Renal pelvis (tissue), 12 donors: ENCODE results near the gene PRSS16. TPM values are rescaled to one million over a fixed set of nuclear protein-coding genes. Genes with fewer than 3 reads are reported as not detected.
"Not testable (repeated sequence)": the region's sequence is repeated elsewhere in the genome, so short reads cannot be mapped to it uniquely, and the experiment has no call there.

Experiments
- DNase-seq: peaks from one replicate; pipeline ENCODE4 v3.0.0-alpha.2; 2013
- long read RNA-seq, 16 experiments: transcript quantifications; one replicate each; lab custom pipeline, GENCODE V29; 2026
- polyA plus RNA-seq, 3 donors: library from polyadenylated mRNA; unstranded; fragments of 120-200 nt; gene quantifications; one replicate each; pipeline ENCODE4 v1.2.1, GENCODE V29; 2013; ENCODE audit not compliant: insufficient read length in 3 of 3

Gene PRSS16, protein sequence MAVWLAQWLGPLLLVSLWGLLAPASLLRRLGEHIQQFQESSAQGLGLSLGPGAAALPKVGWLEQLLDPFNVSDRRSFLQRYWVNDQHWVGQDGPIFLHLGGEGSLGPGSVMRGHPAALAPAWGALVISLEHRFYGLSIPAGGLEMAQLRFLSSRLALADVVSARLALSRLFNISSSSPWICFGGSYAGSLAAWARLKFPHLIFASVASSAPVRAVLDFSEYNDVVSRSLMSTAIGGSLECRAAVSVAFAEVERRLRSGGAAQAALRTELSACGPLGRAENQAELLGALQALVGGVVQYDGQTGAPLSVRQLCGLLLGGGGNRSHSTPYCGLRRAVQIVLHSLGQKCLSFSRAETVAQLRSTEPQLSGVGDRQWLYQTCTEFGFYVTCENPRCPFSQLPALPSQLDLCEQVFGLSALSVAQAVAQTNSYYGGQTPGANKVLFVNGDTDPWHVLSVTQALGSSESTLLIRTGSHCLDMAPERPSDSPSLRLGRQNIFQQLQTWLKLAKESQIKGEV
- polyA plus RNA-seq: under 1 TPM; 0.10 to 0.61 (median 0.23) TPM
- long read RNA-seq, donor 1: 0 reads
- long read RNA-seq, donor 2: 0 reads
- long read RNA-seq, donor 3: 0 reads
- long read RNA-seq, donor 4: 0 reads
- long read RNA-seq, donor 5: 0 reads
- long read RNA-seq, donor 6: 0 reads
- long read RNA-seq, donor 7: 0 reads
- long read RNA-seq, donor 8: 0 reads
- long read RNA-seq, donor 9: 0 reads
- long read RNA-seq, donor 10: 0 reads
- long read RNA-seq, donor 11: 0 reads
- long read RNA-seq, donor 12, partial matches to known transcripts: 0 of 2 reads
- long read RNA-seq, donor 12, other reads (novel, unspliced or antisense): 0 of 2 reads
- long read RNA-seq, donor 13: 0 reads
- long read RNA-seq, donor 14: 0 reads
- long read RNA-seq, donor 15: 0 reads
- long read RNA-seq, donor 16: 0 reads

DNA sequence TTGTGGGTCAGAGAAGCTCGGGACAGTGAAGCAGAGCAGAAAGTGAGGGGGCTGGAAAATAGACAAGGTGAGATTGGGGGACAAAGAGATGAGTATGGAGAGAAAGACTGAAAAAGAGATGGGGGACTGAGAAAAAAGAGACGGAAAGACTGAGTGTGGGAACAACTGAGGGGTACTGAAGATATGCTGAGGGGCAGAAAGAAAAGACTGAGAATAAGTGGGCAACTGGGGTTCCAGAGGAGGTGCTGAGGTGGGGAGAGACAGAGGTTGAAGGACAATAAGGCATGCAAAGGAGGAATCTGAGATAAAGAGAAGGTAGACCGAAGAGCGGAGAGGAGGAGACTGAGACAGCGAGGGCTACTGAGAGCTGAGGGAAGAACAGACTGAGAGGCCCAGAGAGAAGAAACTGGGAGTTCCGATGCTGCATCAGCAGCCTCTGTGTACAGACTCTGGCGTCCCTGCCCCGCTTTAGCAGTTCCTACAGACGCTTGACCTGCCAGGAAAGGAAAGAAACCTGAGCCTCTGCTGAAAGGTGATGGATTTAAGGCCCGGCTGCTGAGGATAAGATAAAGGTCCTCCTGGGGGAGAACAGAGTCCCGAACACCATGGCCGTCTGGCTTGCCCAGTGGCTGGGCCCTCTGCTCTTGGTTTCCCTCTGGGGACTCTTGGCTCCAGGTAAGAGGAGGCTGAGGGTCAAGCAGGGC is at the start of gene PRSS16:
Gene PRSS16 (plus strand): TSS at position 569 of the 704 bp plus-strand sequence. CDS start 37 bp downstream, at position 606.
- no peak for DNase-seq

DNA sequence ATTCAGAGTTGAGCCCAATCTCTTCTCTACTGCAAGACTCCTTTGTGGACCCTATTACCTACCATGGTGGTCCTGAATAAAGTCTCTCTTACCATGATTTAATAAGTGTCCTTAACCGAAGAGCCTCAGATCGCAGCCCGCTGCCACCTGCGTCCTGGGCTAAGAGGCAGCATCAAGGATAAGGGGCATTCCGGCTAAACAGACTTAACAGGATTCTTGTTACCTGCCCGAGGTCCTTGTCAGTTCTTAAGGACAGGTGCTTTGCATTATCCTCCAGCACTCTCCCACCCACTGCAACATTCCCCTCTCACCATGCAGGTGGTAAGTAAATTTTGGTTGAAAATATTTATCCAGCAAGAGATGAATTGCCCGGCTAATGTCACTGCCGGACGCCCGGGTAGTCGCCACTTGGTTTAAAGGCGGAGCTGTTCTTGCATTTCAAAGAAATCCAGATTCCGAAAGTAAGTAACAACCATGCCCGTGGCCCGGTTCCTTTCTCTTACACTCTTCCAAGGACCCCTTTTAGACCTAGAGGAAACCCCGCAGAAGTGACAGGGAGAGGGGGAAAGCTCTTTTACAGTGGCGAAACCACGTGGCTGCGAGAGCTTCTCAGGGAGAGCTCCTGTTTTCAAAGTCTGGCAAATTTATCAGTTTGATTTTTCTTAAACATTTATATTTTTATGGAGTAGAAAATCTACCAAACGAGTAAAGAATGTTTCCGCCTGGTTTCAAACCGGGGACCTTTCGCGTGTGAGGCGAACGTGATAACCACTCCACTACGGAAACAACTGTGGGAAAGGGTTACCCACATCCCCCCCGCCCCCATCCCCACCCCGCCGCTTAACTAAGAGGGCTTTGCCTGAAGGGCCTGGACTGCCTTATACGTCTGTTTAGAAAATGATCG is 41.9 kb upstream of the PRSS16 start:
- DNase-seq: no peak

DNA sequence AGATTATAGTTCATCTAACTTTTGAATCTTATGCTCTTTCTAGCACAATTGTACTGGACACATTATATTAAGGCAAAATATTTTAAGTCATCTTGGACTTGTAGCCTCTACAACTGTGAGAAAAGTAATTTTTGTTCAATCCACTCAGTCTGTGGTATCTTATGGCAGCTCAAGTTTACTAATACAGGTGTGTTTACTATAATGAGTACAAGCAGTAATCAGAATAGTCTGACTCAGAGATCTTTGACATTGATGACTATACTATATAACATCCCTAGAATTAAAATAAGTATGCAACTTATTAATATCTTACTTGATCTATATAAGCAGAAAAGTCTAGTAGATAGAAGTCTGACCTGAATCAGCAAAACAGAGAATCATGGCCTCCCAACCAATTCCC is 40.7 kb upstream of the PRSS16 start:
- DNase-seq: no peak

DNA sequence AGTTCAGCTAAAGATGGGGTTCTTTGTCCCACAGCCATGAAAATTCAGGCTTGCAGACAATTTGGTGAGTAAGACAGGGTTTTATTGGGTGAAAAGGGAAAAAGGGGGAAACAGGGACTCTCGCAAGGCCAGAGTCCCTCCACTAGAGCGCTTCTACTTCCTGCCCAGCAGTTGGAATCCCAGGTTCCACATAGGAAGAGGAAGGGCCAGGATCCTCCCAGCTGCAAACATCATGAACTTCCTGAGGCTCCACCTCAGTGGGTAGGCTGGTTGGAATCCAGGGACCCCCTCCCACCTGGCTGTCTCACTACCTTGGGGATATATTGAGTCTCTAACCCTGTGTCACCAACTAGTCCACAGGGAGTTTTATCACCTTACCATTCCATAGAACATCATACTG is 39.5 kb upstream of the PRSS16 start:
- DNase-seq: no peak

DNA sequence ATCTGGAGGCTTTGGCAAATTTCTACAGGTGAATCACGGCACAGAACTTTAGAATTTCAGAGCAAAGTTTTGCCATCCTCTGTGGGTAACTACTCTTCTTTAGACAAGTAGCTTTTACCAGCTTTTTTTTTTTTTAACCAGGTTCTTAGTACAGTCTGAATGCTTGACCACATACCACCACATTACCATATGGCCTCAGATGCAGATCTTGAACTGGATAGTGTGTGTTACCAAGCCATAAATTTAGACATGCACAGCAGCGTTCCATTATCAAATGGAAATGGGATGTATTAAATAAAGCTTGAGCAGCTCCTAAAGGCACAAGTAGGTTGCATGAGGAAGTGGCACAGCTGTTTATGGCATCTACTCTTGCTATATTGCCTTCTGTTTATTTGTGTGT is 38.3 kb upstream of the PRSS16 start:
- no peak for DNase-seq

DNA sequence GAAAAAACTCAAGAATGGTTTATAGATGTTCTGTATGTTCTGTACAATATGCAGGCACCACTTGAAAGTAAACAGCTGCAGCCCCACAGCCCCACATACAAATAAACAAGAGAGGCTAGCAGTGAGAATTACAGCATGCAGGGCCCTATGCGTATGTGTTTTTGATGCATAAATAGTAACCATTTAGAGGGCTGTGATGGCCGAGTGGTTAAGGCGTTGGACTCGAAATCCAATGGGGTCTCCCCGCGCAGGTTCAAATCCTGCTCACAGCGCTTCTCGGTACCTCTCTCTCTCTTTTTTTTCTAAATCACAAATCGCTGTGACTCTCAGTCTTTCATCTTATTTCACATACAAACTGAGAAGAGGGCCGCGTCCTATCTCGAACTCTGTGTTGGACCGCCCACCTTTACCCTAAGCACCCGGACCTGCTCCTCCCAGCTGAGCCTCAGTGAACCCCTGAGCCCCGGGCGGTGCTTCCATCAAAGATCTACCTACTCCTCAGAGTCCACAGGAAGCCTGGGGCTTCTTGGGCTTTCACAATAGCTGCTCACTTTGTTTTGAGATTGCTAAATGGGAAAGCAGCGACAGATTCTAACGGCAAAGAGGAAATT is 37.7 kb upstream of the PRSS16 start:
- no peak for DNase-seq

DNA sequence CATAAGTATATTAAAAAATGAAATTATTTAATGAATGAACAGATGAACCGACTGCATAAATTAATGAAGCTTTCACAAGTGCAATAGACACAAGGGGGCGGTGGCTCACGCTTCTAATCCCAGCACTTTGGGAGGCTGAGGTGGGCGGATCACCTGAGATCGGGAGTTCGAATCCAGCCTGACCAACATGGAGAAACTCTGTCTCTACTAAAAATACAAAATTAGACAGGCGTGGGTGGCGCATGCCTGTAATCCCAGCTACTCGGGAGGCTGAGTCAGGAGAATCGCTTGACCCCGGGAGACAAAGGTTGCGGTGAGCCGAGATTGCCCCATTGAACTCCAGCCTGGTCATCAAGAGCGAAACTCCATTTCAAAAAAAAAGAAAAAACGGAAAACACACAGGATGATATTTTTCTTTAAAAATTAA is 34.4 kb upstream of the PRSS16 start:
- DNase-seq: not testable (repeated sequence)

DNA sequence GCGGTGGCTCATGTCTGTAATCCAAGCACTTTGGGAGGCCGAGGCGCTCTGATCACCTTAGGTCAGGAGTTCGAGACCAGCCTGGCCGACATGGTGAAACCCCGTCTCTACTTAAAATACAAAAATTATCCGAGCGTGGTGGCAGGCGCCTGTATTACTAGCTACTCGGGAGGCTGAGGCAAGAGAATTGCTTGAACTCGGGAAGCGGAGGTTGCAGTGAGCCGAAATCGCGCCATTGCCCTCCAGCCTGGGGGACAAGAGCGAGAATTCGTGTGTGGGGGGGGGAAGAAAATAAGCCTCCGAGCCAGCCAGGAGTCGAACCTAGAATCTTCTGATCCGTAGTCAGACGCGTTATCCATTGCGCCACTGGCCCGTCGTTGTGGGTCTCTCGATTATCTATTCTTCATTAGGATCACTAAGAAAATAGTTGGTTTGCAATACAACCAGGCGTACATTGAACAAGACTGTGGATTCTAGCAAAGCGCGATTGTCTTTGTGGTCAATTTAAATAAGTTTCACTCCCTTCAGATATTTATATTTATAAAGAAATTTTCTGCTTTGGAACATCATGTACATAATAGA is 33.9 kb upstream of the PRSS16 start:
- no peak for DNase-seq

DNA sequence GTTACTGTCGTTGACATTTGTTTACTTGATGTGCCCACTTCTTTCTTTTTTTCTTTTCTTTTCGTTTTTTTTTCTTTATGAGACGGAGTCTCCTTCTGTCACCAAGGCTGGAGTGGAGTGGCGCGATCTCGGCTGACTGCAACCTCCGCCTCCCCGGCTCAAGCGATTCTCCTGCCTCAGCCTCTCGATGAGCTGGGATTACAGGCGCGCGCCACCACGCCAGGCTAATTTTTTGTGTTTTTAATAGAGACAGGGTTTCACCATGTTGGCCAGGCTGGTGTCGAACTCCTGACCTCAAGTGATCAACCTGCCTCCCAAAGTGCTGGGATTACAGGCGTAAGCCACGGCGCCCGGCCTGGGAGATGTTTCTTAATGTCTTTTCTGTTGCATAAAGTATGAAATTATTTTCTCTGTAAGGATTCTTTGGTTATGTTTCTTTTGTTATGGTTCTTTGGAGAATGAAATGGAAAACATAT is 33.3 kb upstream of the PRSS16 start:
- DNase-seq: no peak

DNA sequence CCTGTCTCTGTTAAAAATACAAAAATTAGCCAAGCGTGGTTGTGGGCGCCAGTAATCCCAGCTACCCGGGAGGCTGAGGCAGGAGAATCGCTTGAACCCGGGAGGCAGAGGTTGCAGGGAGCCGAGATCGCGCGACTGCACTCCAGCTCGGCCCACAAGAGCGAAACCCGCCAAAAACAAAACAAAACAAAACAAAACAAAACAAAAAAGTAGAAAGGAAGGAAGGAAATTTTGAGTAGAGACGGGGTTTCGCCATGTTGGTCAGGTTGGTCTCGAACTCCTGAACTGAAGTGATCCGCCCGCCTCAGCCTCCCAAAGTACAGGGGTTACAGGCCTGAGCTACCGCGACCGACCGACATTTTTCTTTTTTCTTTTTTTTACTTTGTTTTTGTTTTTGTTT is 30.6 kb upstream of the PRSS16 start:
- DNase-seq: no peak

DNA sequence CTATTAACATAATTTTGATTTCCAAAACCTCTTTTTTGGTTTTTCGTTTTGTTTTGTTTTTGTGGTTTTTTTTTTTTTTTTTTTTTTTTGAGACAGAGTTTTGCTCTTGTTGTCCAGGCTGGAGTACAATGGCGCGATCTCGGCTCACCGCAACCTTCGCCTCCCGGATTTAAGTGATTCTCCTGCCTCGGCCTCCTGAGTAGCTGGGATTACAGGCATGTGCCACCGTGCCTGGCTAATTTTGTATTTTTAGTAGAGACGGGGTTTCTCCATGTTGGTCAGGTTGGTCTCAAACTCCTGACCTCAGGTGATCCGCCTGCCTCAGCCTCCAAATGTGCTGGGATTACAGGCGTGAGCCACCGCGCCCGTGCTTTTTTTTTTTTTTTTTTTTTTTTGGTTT is 24.5 kb upstream of the PRSS16 start:
- DNase-seq: not testable (repeated sequence)

DNA sequence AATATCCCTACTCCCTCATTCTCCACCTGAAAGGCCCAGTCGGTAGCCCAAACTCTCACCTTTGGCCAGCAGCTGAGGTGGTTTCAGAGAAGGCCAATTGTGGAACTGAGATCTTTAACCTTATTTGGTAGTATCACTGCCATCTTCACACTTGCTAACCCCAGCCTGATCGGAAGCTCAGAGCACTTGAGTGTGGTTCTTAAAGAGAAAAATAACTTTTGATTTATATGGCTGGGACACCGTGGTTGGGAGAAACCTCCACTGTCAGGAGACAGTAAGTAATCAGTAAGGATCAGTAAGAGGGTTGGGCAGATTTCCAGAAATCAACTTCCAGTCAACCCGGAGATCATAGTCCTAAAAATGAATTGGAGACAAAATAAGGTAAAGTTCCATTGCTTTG is 22.8 kb upstream of the PRSS16 start:
- DNase-seq: no peak

DNA sequence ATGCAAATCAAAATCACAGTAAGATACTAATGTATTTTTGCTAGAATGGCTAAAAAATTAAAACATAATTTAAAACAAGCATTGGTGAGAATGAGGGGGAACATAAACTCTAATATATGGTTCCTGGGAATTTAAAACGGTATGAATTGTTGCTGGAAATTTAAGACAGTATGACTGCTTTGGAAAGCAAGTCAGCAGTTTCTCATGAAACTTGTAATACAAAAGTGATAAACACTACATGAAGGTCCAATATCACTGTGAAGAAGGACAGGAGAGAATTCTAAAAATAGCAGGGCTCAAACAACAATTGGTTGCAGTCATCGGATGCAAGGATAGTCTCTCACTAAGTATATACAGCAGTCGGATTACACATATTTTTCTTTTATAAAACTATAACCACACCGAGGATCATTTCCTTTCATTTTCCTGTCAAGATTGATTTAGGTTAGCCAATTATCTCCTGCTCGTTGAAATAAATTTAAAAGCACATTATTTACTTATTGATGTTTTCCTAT is 18.5 kb upstream of the PRSS16 start:
- DNase-seq: no peak

DNA sequence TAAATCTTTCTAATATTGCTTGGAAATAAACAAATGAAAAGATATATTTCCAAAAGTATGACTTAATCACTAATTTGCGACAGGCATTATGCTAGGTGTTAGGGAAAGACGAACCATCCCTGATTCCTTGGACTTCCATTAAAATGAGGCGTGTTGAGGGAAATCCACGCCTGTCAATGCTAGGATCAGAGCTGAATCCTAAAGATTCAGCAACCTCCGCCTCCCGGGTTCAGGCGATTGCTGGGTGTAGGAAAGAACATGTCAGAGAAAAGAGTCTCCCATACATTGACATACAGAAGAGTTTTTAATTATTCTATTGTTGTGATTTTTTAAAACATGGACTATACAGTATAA is 16.8 kb upstream of the PRSS16 start:
- no peak for DNase-seq

DNA sequence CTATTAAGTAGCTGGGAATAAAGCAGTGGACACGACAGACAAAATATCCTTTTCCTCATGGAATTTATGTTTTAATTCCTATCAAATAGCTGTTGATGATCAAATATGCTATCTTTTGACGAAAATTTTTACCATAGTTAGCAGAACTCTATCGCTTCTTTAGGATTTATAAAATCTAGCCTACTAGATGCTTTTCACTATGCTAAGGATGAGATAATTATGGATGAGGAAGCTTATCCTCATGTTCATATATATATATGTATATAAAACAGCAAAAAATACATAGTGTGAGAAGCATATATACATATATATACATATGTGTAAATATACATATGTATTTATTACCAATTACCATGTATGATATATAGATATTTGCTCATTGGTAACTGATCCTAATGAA is 12.9 kb upstream of the PRSS16 start:
- no peak for DNase-seq

DNA sequence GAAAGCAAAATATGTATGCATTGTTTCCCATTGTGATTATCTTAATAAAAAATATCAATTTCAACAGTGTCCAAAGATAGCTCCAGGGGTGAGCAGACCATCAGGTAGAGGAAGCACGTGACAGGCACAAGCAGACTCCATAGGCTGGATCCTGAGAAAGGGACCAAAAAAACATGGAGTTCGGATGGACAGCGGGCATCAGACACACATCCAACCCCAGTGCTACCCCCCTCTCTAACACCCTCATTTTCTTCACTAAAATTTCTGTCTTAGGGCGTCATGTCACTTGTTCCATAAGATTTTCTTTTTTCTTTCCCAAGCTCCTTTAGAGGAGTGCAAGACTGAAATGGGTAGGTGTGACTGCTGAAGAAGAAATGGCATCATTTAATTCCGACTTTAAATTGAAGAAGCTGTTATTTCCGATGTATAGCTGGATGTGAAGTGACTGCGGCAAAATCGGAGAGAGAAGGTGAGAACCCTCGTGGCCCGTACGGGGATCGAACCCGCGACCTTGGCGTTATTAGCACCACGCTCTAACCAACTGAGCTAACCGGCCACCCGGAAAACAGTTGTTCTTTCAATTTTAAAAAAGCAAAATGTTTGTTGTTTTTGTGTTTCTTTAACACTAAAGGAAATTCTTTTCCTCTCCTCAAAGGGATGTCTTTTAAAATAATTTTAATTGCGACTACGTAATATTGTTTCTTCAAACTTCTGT is 10.3 kb upstream of the PRSS16 start:
- no peak for DNase-seq

DNA sequence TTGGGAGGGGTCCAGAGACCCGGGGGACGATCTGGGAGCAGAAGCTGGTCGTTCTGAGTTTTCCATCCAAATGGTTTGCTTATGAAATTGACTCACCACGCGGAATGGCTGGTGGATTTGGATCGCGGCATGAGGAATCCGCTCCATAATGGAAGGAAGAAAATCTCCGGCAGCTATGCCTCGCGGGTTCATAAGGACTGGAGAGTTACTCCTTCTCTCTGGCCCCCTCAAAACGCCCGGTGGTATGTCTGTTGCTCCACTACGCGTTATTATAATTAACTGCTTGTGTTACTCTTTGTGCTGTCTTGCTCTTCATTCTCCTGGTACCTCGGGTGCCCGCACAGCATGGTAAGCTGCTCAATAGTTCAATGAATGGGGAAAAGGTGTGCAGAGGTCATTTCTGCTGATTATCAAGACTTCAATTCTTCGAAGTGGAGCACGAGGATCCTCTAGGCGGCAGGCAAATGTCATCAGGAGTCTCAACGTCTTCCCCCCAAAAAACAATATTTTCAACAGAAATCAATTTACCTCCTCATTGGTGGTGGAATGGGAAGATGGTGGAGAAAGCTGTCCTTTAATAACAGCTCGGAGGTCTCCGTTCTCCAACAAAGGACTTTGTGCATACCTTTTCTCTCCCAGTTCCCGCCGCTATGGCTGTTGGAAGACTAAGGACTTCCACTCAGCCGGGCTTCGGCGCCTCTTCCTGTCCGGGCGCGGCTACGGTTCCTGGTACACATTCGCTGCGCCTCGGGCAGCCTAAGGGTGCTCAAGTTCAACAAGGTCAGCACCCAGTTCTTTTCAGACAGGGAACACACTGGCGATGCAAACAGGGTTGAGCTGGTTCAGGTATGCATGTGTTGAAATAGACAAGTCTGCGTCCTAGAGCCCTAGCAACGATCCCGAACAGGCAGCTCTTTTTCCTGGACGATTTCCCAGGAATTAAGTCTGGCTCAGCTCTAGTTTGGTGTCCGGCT is 9.2 kb upstream of the PRSS16 start:
- DNase-seq: no peak

DNA sequence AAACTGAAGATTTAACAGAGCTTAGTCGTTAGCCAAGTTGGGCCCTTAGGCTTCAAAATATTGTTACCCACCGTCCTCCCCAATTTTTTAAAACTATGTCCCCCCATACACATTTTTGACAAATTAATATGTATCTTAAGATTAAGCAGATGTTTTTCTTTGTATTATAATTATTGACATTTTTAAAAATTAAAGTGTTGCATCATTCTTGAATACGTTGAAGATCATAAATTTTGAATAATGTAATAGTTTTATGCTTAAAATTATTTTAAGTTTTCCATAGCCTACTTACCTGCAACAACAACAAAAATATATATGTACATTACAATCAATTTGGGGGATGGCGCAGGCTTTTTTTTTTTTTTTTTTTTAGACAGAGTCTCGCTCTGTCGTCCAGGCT is 8.2 kb upstream of the PRSS16 start:
- DNase-seq: no peak
